Esophagus muscularis mucosa (tissue), 3 donors: ENCODE data around the gene EHBP1.
A peak's percentile ranks its signal among the peaks of the same experiment; 100 is the strongest.

Experiments
- CTCF ChIP-seq, 3 experiments: fragments of 200-600 bp in 2 of 3; fragments of 450-650 bp in 1 of 3; sonication (generic) in 2 of 3; IDR thresholded peaks; one replicate each; pipeline ENCODE4 v1.5.1; 2017 to 2019; ENCODE audit warnings: antibody characterized with exemption in 3 of 3, mild to moderate bottlenecking in 2 of 3, moderate library complexity in 1 of 3
- POLR2A ChIP-seq: fragments of 450-650 bp; IDR thresholded peaks from one replicate; pipeline ENCODE4 v1.6.1; 2017; ENCODE audit warnings: antibody characterized with exemption, moderate library complexity, mild to moderate bottlenecking, low read depth

GRCh38 chr2:62705859-62706720 lies 577 bp downstream of the EHBP1 start:
- TF ChIP-seq POLR2A (no peak), CTCF (IDR thresholded peaks at IDR 0.05) (peak; percentile 28 to 56 (median 30))
